HG03439 (cell line): ENCODE results near the gene HDC.

Experiments
- ATAC-seq: cut with Tn5 transposase; IDR thresholded peaks from one replicate; pipeline ENCODE4 v1.9.1; 2021; ENCODE audit warnings: mild to moderate bottlenecking, moderate library complexity; ENCODE audit not compliant: unreplicated experiment

Gene HDC

GRCh38 chr15:50256188-50257041, 9.1 kb downstream of the HDC start:
- no peak for ATAC-seq

- ATAC-seq = no peak
These were observed 13.0 kb downstream of the HDC start for GRCh38 chr15:50252556-50252955.

GRCh38 chr15:50251638-50252182, 13.8 kb downstream of the HDC start:
- no peak for ATAC-seq

GRCh38 chr15:50250760-50251394, 14.6 kb downstream of the HDC start:
- no peak for ATAC-seq

- ATAC-seq = no peak
These were observed 15.8 kb downstream of the HDC start for GRCh38 chr15:50249704-50250103.

GRCh38 chr15:50248994-50249582, 16.4 kb downstream of the HDC start:
- no peak for ATAC-seq

GRCh38 chr15:50247819-50248655, 17.5 kb downstream of the HDC start:
- ATAC-seq = peak; percentile 95

- no peak for ATAC-seq
These were observed 18.9 kb downstream of the HDC start for GRCh38 chr15:50246631-50247030.

- ATAC-seq = no peak
These were observed 20.4 kb downstream of the HDC start for GRCh38 chr15:50244959-50245624.

- no peak for ATAC-seq
These were observed 21.4 kb downstream of the HDC start for GRCh38 chr15:50244153-50244552.

- no peak for ATAC-seq
These were observed 23.7 kb downstream of the HDC start for GRCh38 chr15:50241684-50242450.

- ATAC-seq = no peak
These were observed 27.3 kb downstream of the HDC start for GRCh38 chr15:50238255-50238654.

GRCh38 chr15:50236433-50236832, 29.1 kb downstream of the HDC start:
- ATAC-seq = no peak

GRCh38 chr15:50235794-50236193, 29.7 kb downstream of the HDC start:
- ATAC-seq = no peak

- no peak for ATAC-seq
These were observed 30.8 kb downstream of the HDC start for GRCh38 chr15:50234764-50235163.

- ATAC-seq = no peak
These were observed 32.3 kb downstream of the HDC start for GRCh38 chr15:50233192-50233736.

GRCh38 chr15:50232791-50233190, 32.7 kb downstream of the HDC start:
- ATAC-seq = no peak

GRCh38 chr15:50231761-50232160, 33.8 kb downstream of the HDC start:
- no peak for ATAC-seq

- no peak for ATAC-seq
These were observed 36.2 kb downstream of the HDC start for GRCh38 chr15:50229336-50229735.
